Middle frontal gyrus (tissue), 1 donor: ENCODE data around the gene AP1S2.
A peak's percentile ranks its signal among the peaks of the same experiment; 100 is the strongest.
"Not testable (repeated sequence)": the region's sequence is repeated elsewhere in the genome, so short reads cannot be mapped to it uniquely, and the experiment has no call there.

Source experiments
- DNase-seq: peaks from one replicate; pipeline ENCODE4 v3.0.0-alpha.2; 2015; ENCODE audit warnings: low spot score; ENCODE audit errors: extremely low spot score

Gene AP1S2

DNA sequence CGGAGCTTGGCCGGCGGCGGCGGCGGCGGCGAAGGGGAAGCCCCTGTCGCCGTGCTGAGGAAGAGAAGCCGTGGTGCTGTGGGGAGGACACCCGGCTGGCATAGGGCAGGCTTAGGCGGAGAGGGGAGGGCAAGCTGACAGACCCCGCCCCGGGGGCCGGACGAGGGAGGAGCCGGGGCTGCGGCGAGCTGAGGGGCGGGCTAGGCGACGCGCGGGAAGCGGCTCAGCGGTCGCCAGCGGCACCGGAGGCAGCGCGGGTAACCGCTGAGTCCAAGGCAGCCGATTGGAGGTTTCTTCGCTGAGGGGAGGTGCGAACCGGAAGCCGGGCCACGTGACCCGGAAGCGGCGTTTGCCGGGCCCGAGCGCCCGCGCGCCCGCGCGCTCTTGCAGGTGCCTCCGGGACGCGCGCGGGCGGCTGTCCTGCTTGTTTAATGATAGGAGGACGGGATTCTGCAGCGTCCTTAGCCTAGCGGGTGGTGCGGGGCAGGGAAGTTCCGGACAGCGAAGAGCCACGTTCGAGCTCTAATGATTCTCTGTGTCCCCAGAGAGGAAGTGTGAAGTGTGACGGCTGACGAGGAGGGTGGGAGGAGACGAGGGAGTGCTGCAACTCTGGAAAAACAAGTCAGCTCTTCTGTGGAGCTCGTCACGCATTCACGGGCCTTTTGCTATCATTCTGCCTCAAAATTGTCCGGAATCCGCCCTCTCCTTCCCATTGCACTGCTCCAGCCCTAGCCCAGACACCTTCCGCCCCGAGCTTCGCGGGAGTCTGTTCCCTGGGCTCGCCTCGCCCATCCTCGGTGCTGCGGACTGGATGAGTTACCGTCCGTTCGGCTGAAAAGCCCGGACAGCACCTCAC lies at the start of gene AP1S2:
AP1S2 (minus strand) TSS at position 102 of the 856 bp plus-strand sequence. CDS start 2,289 bp downstream, outside the sequence.
- DNase-seq = peak; percentile 80

DNA sequence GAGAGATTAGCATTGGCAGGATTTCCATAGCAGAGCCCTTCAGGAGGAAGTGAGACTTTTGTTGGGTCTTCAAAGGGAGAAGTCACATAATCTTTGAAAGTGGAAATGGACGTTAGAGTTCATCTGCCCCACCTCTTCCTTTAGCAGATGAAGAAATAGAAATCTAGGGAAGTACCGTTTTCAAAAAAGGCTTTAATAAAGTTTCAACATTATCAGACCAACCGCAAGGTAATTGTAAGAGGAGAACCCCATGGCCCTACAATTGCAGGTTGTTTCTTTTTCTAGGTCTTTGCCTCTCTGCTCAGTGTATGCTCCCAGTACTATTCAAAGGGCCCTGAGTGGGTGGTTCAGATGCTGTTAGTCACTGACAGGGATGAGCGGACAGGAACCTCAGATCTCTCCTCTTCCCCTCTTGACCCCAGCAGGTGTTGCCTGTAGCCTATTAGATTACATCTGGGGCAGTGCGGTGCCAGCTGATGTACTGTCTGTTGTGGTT lies 48.6 kb upstream of the AP1S2 start:
- DNase-seq = no peak

DNA sequence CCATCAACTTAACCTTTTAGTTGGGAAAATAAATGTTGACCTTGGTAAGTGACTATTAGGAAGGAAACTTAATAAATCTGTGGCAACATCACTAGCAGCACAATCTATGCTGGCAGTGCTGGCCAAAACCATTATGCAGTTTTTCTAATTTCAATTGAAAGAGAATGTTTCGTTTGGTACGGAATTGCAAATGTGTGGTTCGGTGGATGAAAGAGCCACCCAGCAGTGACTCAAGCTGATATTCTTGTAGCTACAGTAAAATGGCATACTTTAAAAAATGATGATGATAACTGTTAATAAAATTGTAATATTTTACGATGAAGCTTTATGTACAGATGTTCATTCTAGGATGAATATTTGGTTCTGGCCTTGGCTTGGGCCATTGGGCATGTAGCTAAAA lies 40.7 kb upstream of the AP1S2 start:
- DNase-seq = no peak

DNA sequence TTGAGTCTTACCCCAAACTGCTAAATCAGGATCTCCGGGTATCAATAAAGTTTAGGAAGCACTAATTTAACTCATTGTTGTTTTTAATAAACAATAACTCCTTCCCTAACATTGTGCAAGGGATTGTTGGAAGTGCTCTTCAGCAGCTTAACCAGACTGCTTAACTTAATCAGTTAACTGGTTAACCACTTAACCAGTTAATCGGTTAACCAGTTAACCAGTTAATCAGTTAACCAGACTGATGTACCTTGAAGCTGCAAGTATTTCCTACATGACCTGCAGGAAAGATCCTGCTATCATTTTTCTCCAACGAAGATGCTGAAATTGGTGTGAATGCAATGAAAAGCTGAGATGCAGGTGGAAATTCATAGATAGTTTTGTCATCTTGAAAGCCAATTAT lies 40.1 kb upstream of the AP1S2 start:
- DNase-seq = no peak

GRCh38 chrX:15890463-15890862 lies 35.9 kb upstream of the AP1S2 start:
- no peak for DNase-seq

- DNase-seq = no peak
Observed at GRCh38 chrX:15888062-15888461, 33.4 kb upstream of the AP1S2 start.

GRCh38 chrX:15883540-15883863 lies 28.9 kb upstream of the AP1S2 start:
- no peak for DNase-seq

DNA sequence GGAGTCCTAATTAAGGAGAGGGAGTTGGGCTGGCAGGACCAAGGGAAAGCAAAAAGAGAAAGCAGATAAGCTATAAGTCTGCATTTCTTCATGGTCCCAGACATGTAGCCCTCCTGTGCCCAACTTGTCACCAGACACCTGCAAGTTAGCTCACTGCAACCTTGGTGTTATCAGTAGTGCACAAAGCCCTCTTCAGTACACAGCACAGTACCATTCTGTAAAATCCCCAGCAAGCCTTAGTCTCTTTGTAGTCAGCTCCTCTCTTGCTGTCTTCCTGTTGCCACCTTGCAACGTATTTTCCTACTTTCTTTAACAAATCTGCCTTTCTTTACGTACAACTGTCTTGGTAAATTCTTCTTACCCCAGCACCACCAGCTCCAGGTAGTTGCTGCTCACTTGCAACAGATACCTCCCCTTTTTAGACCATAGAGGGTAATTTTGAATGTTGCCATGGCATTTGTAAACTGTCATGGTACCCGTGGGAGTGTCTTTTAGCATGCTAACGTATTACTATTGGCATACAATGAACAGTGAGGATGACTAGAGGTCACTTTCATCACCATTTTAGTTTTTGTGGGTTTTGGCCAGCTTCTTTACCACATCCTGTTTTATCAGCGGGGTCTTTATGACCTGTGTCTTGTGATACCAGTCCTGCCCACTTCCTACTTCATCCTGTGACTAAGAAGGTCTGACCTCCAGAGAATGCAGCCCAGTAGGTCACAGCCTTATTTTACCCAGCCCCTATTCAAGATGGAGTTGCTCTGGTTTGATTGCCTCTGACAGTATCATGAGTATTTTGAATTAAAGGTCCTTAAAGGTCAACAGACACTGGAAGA lies 28.3 kb upstream of the AP1S2 start:
- no peak for DNase-seq

GRCh38 chrX:15881381-15881897 lies 26.8 kb upstream of the AP1S2 start:
- DNase-seq = no peak

DNA sequence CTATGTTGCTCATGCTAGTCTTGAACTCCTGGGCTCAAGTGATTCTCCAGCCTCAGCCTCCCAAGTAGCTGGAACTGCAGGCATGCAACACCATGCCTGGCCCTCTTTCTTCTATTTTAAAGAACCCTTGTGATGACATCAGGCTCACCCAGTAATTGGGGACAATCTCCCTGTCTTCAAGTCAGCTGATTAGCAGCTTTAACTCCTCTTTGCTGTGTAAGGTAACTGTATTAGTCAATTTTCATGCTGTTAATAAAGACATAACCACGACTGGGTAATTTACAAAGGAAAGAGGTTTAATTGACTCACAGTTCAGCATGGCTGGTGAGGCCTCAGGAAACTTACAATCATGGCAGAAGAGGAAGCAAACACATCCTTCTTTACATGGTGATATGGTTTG lies 23.3 kb upstream of the AP1S2 start:
- not testable (repeated sequence) for DNase-seq

DNA sequence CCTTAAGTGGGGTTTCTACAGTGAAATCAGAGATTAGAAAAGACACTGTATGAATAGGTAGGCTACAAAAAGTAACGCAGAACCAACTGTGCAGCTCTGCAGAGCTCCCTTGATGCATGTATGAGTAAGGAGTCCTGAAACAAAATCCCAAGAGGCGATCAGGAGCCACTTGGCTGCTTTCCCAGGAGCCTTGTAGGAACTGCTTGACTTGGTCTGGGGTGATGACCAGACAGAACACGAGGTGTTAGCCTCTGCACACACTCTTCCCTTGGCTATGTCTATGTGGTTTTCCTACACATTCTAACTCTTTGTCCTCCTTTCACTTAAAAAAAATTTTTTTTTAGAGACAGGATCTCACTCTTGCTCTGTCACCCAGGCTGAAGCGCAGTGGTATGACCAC lies 22.8 kb upstream of the AP1S2 start:
- DNase-seq = no peak

- DNase-seq = no peak
Observed at GRCh38 chrX:15874672-15875071, 20.1 kb upstream of the AP1S2 start.

DNA sequence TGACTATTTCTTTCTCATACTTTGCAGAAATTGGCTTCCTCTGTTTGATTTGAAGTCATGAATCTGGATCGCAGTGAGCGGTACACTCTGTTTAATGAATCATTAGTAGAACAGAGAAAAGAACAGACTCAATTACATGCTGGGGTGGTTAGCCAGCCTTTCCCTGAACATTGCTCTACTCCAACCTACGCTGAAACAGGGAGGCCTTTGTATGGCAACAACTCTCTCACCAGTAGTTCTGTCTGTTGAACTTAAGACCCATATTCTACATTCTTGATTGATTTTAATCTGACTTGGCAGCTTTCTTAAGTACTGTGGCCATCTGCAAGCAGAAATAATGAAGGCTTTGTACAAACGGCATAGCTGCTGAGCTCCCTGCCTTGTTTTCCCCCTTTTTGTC lies 19.0 kb upstream of the AP1S2 start:
- DNase-seq = no peak

GRCh38 chrX:15870310-15870709 lies 15.7 kb upstream of the AP1S2 start:
- no peak for DNase-seq

DNA sequence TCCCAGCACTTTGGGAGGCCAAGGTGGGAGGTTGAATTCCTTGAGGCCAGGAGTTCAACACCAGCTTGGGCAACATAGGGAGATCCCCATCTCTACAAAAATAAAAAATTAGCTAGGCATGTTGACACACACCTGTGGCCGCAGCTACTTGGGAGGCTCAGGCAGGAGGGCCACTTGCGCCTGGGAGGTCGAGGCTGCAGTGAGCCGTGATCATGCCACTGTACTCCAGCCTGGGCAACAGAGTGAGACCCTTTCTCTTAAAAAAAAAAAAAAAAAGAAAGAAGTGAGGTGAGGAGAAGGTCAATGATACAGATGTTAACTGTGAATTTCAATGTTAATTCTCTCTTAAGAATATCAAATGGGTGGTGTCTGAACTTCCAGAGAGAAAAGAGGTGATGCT lies 15.1 kb upstream of the AP1S2 start:
- no peak for DNase-seq

DNA sequence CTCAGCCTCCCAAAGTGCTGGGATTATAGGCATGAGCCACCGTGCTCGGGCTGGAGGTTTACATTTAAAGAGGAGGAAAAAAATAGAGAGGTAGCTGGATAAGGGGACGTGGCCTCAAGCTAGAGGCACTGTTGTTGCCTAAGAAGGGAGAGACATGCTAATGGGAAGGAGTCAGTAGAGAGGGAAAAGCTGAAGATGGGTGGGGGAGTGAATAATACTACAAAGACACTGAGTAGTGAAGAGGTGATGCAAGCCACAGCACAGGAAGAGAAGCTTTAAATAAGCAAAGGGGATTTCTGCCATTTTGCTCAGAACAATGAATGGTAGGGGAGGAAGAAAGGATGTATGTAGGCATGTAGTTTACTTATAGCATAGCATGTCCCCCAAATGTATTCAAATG lies 11.5 kb upstream of the AP1S2 start:
- no peak for DNase-seq

- DNase-seq = no peak
Observed at GRCh38 chrX:15864629-15865028, 10.0 kb upstream of the AP1S2 start.

DNA sequence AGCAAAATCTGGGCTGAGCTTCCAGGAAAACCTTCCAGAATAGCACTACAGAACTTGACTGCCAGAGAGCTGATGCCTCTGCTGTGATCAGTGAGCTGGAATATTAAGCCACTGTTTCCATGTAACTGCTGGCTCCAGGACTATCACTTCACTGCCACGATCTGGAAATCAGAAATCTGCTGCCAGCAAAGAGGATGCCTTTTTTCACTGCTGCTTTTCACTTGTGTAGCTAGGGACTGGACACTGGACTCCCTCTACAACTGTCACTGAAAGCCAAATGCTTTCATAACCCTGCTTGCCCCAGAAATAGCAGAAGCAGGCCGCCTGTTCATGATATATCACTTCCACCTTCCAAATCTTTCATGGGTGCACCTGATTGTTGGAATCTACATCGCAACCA lies 9.4 kb upstream of the AP1S2 start:
- DNase-seq = no peak

- DNase-seq = no peak
Observed at GRCh38 chrX:15860921-15861320, 6.3 kb upstream of the AP1S2 start.

DNA sequence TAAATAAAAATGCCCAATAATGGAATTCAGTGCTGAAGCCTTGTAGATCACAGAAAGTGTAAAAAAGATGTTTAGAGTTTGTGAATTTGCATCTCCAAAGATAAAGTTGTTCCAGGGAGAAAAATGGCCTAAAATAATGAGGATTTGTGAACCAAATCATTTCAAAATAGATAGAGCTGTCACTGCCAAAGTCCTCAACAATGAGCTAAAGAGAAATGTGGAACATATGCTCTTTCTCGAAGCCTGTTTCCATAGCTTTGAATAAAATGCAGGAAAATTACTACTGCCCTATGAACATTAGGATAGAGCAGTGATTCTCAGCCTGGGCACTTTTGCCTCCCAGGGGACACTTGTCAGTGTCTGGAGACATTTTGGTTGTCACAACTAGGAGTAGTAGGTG lies 3.4 kb upstream of the AP1S2 start:
- DNase-seq = no peak

- no peak for DNase-seq
Observed at GRCh38 chrX:15856636-15857035, 2.0 kb upstream of the AP1S2 start.

DNA sequence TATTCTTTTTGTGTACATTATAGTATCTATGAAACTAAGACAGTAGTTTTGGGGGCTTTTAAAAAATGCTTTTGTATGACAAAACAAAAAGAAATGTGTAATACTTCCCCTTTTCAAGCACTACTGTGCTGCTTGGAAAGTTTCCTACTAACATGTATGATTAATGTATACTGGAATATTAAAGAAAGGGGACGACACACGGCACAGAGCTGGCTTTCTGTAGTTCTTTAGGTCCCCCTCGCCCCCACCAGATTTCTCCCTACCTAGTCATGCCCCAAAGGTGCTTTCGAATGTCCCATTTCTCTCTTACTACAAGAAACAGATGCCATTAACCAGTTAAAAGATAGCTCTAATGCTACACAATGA lies 1.6 kb upstream of the AP1S2 start:
- no peak for DNase-seq
